DOHH2 (cell line): ENCODE measurements around the gene RNF11.

ENCODE experiments used
- H3F3A ChIP-seq: fragments of 200-600 bp; sonication (generic), shearing (Covaris generic); 2 replicates; pipeline ENCODE4 v1.6.0; 2016; ENCODE audit warnings: antibody characterized with exemption, mild to moderate bottlenecking; ENCODE audit not compliant: control insufficient read depth, insufficient read depth
- H3K27ac ChIP-seq: fragments of 200-600 bp; sonication (generic); 2 replicates; pipeline ENCODE4 v1.5.1; 2014; ENCODE audit warnings: low read depth, mild to moderate bottlenecking, low read length, moderate library complexity
- H3K27me3 ChIP-seq: fragments of 200-600 bp; sonication (generic); 2 replicates; pipeline ENCODE4 v1.6.1; 2014; ENCODE audit warnings: mild to moderate bottlenecking, low read length, mixed read lengths; ENCODE audit not compliant: control insufficient read depth
- H3K36me3 ChIP-seq: fragments of 200-600 bp; sonication (generic); 2 replicates; pipeline ENCODE4 v1.6.1; 2014; ENCODE audit warnings: mild to moderate bottlenecking, low read length, moderate library complexity, mixed read lengths; ENCODE audit not compliant: control insufficient read depth
- H3K4me1 ChIP-seq: fragments of 200-600 bp; sonication (generic); 2 replicates; pipeline ENCODE4 v1.6.1; 2014; ENCODE audit warnings: mild to moderate bottlenecking, low read length, mixed read lengths; ENCODE audit not compliant: control insufficient read depth
- H3K4me2 ChIP-seq: fragments of 200-600 bp; sonication (generic); 2 replicates; pipeline ENCODE4 v1.6.0; 2014; ENCODE audit warnings: mild to moderate bottlenecking, low read length, moderate library complexity
- H3K4me3 ChIP-seq: fragments of 200-600 bp; sonication (generic); 2 replicates; pipeline ENCODE4 v1.5.1; 2014; ENCODE audit warnings: mild to moderate bottlenecking, low read length, mixed read lengths
- H3K79me2 ChIP-seq: fragments of 200-600 bp; sonication (generic); 2 replicates; pipeline ENCODE4 v1.6.1; 2014; ENCODE audit warnings: mild to moderate bottlenecking, low read length, mixed read lengths; ENCODE audit not compliant: control insufficient read depth
- H3K9me2 ChIP-seq: fragments of 200-600 bp; sonication (generic); replicated peaks from 2 replicates; pipeline ENCODE4 v1.6.1; 2014; ENCODE audit warnings: mild to moderate bottlenecking, low read length, mixed read lengths; ENCODE audit not compliant: control insufficient read depth
- H3K9me3 ChIP-seq: fragments of 200-600 bp; sonication (generic); 2 replicates; pipeline ENCODE4 v1.6.1; 2014; ENCODE audit warnings: antibody characterized with exemption, low read length, mixed read lengths; ENCODE audit not compliant: control insufficient read depth, insufficient read depth
- H4K20me1 ChIP-seq: fragments of 200-600 bp; sonication (generic); 2 replicates; pipeline ENCODE4 v1.6.0; 2014; ENCODE audit warnings: low read depth, mild to moderate bottlenecking, antibody characterized with exemption, low read length, moderate library complexity; ENCODE audit not compliant: control insufficient read depth, insufficient read depth
- EZH2phosphoT487 ChIP-seq: fragments of 200-600 bp; sonication (generic); IDR thresholded peaks from 2 replicates; pipeline ENCODE4 v1.6.1; 2017; ENCODE audit warnings: borderline replicate concordance, mild to moderate bottlenecking, antibody characterized with exemption, low read length, moderate library complexity, mixed read lengths
- TF ChIP-seq, protein P1 (sequence below): fragments of 200-600 bp; sonication (generic); IDR thresholded peaks from one replicate; pipeline ENCODE4 v1.5.1; 2014; ENCODE audit warnings: antibody characterized with exemption, mild to moderate bottlenecking, low read depth, low read length; ENCODE audit not compliant: poor library complexity, severe bottlenecking

Gene RNF11

DNA sequence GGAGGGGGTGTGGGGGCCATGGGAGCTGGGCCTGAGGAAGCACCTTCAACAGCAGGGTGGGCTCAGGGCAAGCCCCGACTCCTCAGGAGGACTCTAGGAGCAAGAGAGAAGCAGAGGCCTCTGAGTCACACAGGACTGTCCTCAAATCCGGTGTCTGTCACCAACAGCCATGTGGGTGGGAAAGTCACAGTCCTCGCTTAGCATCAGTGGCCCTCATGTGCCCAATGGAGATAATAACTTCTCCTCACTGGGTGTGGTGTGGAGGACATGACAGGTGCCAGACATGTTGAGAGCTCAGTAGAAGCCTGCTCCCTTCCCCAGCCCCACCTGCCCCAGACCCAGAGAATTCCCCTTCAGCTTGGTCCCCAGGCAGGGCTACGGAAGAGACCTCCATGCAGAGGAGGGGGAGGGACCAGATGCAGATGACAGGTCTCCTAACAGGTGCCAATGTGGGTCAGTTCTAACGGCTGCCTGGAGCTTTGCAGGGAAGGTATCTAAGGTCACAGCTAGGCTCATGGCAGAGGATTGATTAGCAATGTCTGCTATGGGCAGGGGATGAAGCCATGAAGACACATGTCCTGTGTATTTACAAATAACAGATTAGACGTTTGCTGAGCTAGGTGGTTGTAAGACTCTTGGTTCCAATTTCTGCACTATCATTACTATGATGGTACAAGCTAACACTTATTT is 64.1 kb downstream of the RNF11 start:
- Histone ChIP-seq H3K27ac (no peak overlapping the region), H3K36me3 (no peaks in the 10 kb centered on the region), H4K20me1 (no peaks in the 10 kb centered on the region), H3F3A (no peaks in the 10 kb centered on the region), H3K27me3 (peaks cover 5% of the 10 kb centered on the region), H3K79me2 (no peaks in the 10 kb centered on the region), H3K9me2 (no peaks in the 10 kb centered on the region), H3K4me1 (peaks cover 7% of the 10 kb centered on the region), H3K4me2 (no peak overlapping the region), H3K9me3 (no peaks in the 10 kb centered on the region), H3K4me3 (no peak overlapping the region)
- TF ChIP-seq EZH2phosphoT487, result no peak
- TF ChIP-seq, protein P1, sequence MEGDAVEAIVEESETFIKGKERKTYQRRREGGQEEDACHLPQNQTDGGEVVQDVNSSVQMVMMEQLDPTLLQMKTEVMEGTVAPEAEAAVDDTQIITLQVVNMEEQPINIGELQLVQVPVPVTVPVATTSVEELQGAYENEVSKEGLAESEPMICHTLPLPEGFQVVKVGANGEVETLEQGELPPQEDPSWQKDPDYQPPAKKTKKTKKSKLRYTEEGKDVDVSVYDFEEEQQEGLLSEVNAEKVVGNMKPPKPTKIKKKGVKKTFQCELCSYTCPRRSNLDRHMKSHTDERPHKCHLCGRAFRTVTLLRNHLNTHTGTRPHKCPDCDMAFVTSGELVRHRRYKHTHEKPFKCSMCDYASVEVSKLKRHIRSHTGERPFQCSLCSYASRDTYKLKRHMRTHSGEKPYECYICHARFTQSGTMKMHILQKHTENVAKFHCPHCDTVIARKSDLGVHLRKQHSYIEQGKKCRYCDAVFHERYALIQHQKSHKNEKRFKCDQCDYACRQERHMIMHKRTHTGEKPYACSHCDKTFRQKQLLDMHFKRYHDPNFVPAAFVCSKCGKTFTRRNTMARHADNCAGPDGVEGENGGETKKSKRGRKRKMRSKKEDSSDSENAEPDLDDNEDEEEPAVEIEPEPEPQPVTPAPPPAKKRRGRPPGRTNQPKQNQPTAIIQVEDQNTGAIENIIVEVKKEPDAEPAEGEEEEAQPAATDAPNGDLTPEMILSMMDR, result no peak

DNA sequence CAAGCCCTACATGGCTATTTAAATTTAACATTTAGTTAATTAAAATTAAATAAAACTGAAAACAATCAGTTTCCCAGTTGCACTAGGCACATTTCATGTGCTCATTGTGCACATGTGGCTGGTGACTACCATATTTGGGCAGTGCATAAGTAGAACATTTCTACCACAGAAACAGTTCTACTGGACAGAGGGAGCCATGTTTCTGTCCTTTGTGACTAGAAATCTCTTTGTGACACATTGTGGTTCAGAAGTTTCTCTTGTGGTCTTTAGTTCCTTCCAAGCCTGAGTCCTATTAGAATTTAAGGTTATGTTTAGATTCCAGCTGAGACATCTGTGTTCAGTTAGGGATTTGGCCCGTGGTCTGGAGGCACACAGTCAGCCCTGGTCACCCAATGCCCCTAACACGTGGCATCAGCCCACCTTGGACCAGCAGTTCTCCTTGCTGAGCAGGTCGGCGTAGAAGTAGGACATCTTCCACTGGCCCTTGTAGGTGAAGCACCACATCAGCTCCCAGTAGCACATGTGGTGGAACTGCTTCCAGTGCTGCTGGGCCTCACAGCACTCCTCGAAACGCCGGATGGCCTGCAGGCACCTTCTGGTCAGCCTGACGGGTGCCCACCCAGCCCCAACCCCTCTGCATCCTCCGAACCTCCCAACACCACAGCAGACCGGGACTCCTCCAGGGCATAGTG is 65.2 kb downstream of the RNF11 start:
- no peaks in the 10 kb centered on the region for H3K9me3 ChIP-seq
- H3K4me1 ChIP-seq, result peaks cover 7% of the 10 kb centered on the region
- no peaks in the 10 kb centered on the region for H3K79me2 ChIP-seq
- no peaks in the 10 kb centered on the region for H4K20me1 ChIP-seq
- H3K9me2 ChIP-seq, result no peaks in the 10 kb centered on the region
- peaks cover 5% of the 10 kb centered on the region for H3K27me3 ChIP-seq
- H3K4me3 ChIP-seq, result no peak overlapping the region
- no peak for TF ChIP-seq EZH2phosphoT487
- TF ChIP-seq, protein P1, result no peak
- no peak overlapping the region for H3K4me2 ChIP-seq
- no peaks in the 10 kb centered on the region for H3F3A ChIP-seq
- H3K36me3 ChIP-seq, result no peaks in the 10 kb centered on the region
- H3K27ac ChIP-seq, result no peak overlapping the region

DNA sequence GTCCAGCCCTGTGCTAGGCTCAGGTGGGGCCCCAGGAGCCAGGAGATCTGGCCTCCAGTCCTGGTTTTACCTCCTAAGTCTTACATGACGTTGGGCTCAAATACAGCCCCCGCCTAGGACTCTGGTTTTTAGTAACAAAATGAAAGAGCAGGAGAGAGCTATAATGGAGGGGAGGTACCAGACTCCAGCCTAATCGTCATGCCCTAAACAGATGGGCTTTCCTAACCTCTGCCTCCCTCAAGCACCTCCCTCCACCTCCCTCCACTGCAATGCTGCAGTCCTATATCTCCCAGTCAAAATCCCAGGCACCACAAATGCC is 65.7 kb downstream of the RNF11 start:
- Histone ChIP-seq H3K4me1 (peaks cover 5% of the 10 kb centered on the region), H3K9me2 (no peaks in the 10 kb centered on the region), H3K27ac (no peak overlapping the region), H3K4me2 (no peak overlapping the region), H3K9me3 (no peaks in the 10 kb centered on the region), H3K4me3 (no peak overlapping the region), H3K27me3 (peaks cover 5% of the 10 kb centered on the region), H3K79me2 (no peaks in the 10 kb centered on the region), H3K36me3 (no peaks in the 10 kb centered on the region), H3F3A (no peaks in the 10 kb centered on the region), H4K20me1 (no peaks in the 10 kb centered on the region)
- TF ChIP-seq, protein P1, result no peak
- TF ChIP-seq EZH2phosphoT487, result no peak
